Upper lobe of left lung (tissue), 4 donors: ENCODE measurements around the gene NUFIP1.
"Not testable (repeated sequence)": the region's sequence is repeated elsewhere in the genome, so short reads cannot be mapped to it uniquely, and the experiment has no call there.

Experiments
- EP300 ChIP-seq, 4 donors: sonication (generic); formaldehyde crosslinking; IDR thresholded peaks; one replicate each; pipeline ENCODE4 v1.5.1; 2017; ENCODE audit warnings: antibody characterized with exemption in 4 of 4, control low read depth in 2 of 4
- POLR2A ChIP-seq, 4 donors: fragments of 450-650 bp; IDR thresholded peaks; one replicate each; pipeline ENCODE4 v1.5.1; 2016 to 2017; ENCODE audit warnings: antibody characterized with exemption in 4 of 4, mild to moderate bottlenecking in 2 of 4
- POLR2AphosphoS5 ChIP-seq, 2 donors: sonication (generic); formaldehyde crosslinking; IDR thresholded peaks; one replicate each; pipeline ENCODE4 v1.5.1; 2017; ENCODE audit warnings: antibody characterized with exemption in 2 of 2
- TF ChIP-seq, protein P1 (sequence below), 6 experiments: fragments of 450-650 bp in 4 of 6; fragments of 200-600 bp in 2 of 6; sonication (generic) in 2 of 6; IDR thresholded peaks; one replicate each; pipeline ENCODE4 v1.5.1; 2016 to 2019; ENCODE audit warnings: antibody characterized with exemption in 6 of 6

DNA sequence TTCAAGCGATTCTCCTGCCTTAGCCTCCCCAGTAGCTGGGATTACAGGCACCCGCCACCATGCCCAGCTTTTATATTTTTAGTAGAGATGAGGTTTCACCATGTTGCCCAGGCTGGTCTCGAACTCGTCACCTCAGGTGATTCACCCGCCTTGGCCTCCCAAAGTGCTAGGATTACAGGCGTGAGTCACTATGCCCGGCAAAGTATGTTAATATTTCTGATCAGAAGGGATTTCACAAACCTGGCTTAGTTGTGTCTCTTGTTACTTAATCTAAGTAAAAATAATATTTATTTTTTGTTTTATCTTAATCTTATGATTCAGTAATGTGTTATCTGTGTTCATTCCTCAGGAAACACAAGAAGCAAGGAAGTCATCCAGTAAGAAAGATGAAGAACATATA is 30.7 kb upstream of the NUFIP1 start:
- TF ChIP-seq, protein P1, sequence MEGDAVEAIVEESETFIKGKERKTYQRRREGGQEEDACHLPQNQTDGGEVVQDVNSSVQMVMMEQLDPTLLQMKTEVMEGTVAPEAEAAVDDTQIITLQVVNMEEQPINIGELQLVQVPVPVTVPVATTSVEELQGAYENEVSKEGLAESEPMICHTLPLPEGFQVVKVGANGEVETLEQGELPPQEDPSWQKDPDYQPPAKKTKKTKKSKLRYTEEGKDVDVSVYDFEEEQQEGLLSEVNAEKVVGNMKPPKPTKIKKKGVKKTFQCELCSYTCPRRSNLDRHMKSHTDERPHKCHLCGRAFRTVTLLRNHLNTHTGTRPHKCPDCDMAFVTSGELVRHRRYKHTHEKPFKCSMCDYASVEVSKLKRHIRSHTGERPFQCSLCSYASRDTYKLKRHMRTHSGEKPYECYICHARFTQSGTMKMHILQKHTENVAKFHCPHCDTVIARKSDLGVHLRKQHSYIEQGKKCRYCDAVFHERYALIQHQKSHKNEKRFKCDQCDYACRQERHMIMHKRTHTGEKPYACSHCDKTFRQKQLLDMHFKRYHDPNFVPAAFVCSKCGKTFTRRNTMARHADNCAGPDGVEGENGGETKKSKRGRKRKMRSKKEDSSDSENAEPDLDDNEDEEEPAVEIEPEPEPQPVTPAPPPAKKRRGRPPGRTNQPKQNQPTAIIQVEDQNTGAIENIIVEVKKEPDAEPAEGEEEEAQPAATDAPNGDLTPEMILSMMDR (IDR thresholded peaks at IDR 0.05) = not testable (repeated sequence)
- TF ChIP-seq POLR2AphosphoS5, POLR2A, EP300 (IDR thresholded peaks at IDR 0.05): not testable (repeated sequence)
